Esophagus mucosa (tissue), 1 donor: ENCODE measurements around the gene KRT77. TPM values are rescaled to one million over a fixed set of nuclear protein-coding genes. Genes with fewer than 3 reads are reported as not detected.
"Not testable (repeated sequence)": the region's sequence is repeated elsewhere in the genome, so short reads cannot be mapped to it uniquely, and the experiment has no call there.

Experiments
- ATAC-seq: fragments of 200-7000 bp; cut with Tn5 transposase; one replicate; pipeline ENCODE4 v1.9.1; 2020
- total RNA-seq: library from RNA; stranded (reverse); gene quantifications from one replicate; pipeline ENCODE4 v1.2.4, GENCODE V29; 2023
- donor health status: DM: yes; HTN: yes; CAD: no.

The KRT77 gene
- total RNA-seq, 1 donor from 2014 or later, result not detected

GRCh38 chr12:52721838-52722470, 18.6 kb upstream of the KRT77 start:
- no peak for ATAC-seq

GRCh38 chr12:52720365-52720886, 17.1 kb upstream of the KRT77 start:
- no peak for ATAC-seq

DNA sequence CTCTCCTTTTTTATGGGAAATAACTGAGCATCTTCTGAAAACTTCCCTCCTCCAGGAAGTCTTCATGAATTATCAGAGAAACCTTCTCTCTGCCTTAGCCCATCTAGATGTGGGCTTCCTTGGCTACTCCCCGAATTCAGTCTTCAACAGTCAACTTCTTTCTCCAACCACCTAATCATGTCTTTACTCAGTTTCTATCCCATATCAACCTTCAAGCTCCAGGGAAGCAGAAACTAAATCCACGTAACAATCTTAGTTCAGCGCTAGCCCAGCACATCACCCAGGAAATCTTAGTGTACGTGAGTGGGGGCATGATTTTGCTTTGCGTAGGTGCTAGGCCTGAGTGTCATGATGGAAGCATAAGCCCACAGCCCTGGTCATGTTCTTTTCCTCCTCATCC, 12.7 kb upstream of the KRT77 start:
- no peak for ATAC-seq

DNA sequence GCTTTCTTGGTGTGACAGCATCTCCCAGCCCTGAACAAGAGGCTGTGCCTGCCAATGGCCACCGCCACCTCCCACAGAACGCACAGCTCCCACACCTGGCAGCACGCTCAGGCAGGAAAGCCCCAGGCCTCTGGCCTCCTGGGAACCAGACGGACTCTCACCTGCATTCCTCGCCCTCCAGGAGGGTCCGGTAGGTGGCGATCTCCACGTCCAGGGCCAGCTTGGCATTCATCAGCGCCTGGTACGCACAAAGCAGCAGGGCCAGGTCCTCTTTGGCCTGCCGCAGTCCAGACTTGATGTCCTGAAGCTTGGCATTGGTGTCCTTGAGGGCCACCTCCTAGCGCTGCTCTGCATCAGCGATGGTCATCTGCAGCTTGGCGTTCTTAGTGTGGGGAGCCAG, 12.1 kb upstream of the KRT77 start:
- ATAC-seq, result no peak

DNA sequence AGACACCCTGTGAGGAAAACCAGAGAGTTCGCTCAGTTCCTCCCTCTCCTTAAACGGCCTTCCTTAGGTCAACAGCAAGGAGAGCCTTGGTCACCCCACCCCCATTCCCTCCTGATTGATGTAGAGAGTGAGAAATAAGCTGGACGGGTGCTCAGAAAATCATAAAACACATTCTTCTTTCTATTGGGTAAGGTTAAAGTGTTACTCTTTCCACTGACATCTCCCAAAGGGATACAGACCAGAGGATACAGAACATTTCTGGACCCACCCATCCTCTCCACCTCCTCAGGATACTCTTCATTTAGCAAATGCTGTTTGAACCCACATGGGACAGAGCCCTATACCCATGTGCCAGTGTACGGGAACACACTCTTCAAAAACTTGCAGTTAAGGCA, 11.6 kb upstream of the KRT77 start:
- no peak for ATAC-seq

GRCh38 chr12:52713960-52714886, 10.9 kb upstream of the KRT77 start:
- peak; percentile 19 for ATAC-seq

GRCh38 chr12:52712122-52712521, 8.8 kb upstream of the KRT77 start:
- ATAC-seq, result not testable (repeated sequence)

- ATAC-seq, result no peak
Observed at GRCh38 chr12:52710730-52711129, 7.4 kb upstream of the KRT77 start.

DNA sequence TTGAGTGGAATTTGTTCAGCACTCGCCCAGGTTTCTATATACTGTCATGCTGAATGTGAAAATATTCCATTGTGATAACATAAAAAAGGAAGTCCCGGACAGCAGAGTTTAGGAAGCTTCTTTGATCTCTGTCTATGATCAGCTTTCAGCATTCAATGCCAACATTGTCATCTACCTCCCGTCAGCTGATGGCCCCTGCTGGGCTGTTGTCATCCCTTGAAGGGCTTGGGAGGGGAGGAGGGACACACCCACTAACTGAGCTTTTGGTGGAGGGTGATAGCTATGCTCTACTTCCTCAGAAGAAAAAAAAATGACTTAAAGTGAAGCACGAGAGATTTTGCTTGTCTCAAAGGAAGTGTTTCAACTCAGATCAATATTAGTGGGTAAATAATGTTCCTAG, 4.7 kb upstream of the KRT77 start:
- no peak for ATAC-seq

- no peak for ATAC-seq
Observed at GRCh38 chr12:52704464-52704863, 1.1 kb upstream of the KRT77 start.

DNA sequence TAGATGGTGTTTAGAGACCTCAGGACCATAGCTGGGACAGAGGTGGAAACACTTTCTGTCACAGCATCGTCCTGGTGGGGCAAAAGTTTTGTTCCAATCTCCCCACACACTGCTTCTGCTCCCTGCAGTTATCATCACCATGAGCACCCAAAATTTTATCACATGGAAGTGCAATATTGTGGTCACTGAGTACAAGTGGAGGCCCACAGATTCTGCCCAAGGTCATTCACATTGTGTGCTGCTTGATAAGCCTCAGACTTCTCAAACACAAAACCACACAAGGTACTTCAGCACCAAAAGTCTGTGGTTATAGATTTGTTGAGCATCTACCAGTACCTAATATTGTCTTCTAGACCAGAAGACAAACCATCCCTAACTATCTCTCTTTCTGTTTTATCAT, 554 bp upstream of the KRT77 start:
- no peak for ATAC-seq

DNA sequence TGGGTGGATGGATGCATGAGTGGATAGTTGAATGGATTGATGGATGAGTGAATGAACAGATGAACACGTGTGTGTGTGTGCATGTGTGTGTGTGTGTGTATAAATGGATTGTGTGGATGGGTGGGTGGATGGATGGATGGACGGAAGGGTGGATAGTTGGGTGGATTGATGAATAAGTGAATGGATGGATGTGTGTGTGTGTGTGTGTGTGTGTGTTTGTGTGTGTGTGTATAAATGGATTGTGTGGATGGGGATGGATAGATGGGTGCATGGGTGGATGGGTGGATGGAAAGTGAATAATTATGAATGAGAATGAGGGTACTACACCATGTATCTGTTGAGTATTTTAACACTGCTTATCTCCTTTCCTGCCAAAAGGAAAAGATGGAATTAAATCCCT, 986 bp downstream of the KRT77 start:
- ATAC-seq, result no peak

GRCh38 chr12:52701281-52701680, 2.0 kb downstream of the KRT77 start:
- ATAC-seq, result no peak

DNA sequence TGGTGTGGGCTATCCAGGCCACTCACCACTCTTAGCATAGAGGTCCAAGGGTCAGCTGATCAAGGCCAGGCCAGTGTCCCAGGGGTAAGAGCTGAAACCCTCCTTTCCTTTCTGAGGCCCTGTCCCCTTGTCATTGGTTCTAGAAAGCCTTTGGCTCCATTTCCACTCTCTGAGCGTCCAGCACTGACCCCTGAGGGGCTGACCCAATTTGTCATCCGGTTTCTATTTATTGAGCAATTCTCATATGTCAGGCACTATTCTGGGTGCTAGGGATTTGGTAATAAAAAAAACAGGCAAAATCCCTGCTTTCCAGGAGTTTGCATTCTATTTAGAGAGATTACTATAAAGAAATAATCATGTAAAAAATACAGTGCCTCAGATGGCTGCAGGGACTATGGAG, 3.4 kb downstream of the KRT77 start:
- no peak for ATAC-seq

- no peak for ATAC-seq
Observed at GRCh38 chr12:52699373-52699772, 4.0 kb downstream of the KRT77 start.

- ATAC-seq, result peak; percentile 63
Observed at GRCh38 chr12:52698651-52699340, 4.5 kb downstream of the KRT77 start.

- no peak for ATAC-seq
Observed at GRCh38 chr12:52697058-52697582, 6.2 kb downstream of the KRT77 start.

DNA sequence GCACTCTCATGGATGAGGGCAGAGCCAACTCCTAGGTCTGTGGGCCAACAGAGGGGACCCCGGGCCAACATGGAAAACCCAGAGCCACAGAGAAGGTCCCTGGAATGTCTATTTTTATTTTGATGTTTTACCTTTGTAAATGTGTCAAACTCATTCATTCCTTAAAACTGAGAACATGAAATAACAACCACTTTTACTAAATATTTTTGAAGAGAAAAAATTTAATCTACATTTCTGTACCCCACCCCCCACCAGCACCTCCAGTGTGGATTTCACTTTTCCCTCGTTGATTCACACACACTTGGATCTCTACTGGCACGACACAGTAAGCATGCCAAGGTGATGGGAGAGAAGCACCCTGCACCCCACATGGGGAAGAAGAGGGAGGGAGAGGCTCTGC, 6.7 kb downstream of the KRT77 start:
- no peak for ATAC-seq

GRCh38 chr12:52695039-52695438, 8.3 kb downstream of the KRT77 start:
- ATAC-seq, result no peak

- no peak for ATAC-seq
Observed at GRCh38 chr12:52694151-52694550, 9.2 kb downstream of the KRT77 start.

- ATAC-seq, result no peak
Observed at GRCh38 chr12:52693261-52693660, 10.1 kb downstream of the KRT77 start.

- no peak for ATAC-seq
Observed at GRCh38 chr12:52692254-52692653, 11.1 kb downstream of the KRT77 start.

DNA sequence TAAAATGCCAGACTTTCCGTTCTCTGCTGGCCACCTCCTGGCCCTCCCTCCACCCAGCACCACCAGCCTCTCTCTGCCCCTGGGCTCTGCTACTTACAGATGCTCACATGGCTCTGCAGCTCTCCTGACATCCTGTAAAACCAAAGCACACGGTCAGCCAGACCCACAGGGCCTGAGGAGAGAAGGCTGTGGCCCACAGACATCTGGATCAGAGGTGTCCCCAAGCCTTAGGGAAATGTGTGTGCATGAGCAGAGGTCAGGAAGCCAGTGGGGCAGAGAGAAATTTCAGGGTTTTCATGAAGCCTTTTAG, 11.5 kb downstream of the KRT77 start:
- no peak for ATAC-seq
